ENCODE results near the gene CGAS. TPM values are rescaled to one million over a fixed set of nuclear protein-coding genes. Genes with fewer than 3 reads are reported as not detected.

Gene CGAS
- total RNA-seq, 1 experiment from 2014 or later, result 19.4 TPM

GRCh38 chr6:73400656-73401055 is 51.4 kb downstream of the CGAS start:
- intact Hi-C loops (cut with micrococcal nuclease), result no loop called here
- no peaks in the 10 kb centered on the region for H3K79me2 ChIP-seq (ENCODE audit: low read length)
- H3K4me3 ChIP-seq (ENCODE audit: low read length), result no peak overlapping the region
- H3K27ac ChIP-seq (ENCODE audit: low read length), result no peak overlapping the region
- ChIA-PET POLR2A (ENCODE audit: unreplicated experiment) (no interaction called here), CTCF (interaction anchor here (0.8 kb wide), 1 partner anchor 12 kb away, joined by 3 read pairs; no protein-coding TSS in a partner anchor)
- ATAC-seq (no peak), DNase-seq (no peak)
- H3K27me3 ChIP-seq (ENCODE audit: low read length), result no peaks in the 10 kb centered on the region
- peaks cover 18% of the 10 kb centered on the region for H3K4me1 ChIP-seq (ENCODE audit: insufficient read depth, low read length)
- no peaks in the 10 kb centered on the region for H4K20me1 ChIP-seq (ENCODE audit: low read length)
- H3F3A ChIP-seq (ENCODE audit: low read length, unreplicated experiment), result no peaks in the 10 kb centered on the region
- H2AFZ ChIP-seq (ENCODE audit: low read length), result no peak overlapping the region
- TF ChIP-seq EZH2phosphoT487 (IDR thresholded peaks at IDR 0.05; ENCODE audit: borderline replicate concordance, low read length) (no peak), CTCF (conservative IDR thresholded peaks at IDR 0.05; ENCODE audit: low read depth, low read length) (no peak), EZH2 (IDR thresholded peaks at IDR 0.05; ENCODE audit: low read length, unreplicated experiment) (no peak)
- H3K36me3 ChIP-seq (ENCODE audit: low read depth, low read length), result no peaks in the 10 kb centered on the region
- no TSS peak for BruUV-seq (replicated peaks)
- no peak overlapping the region for H3K9ac ChIP-seq (ENCODE audit: low read length)
- H3K9me2 ChIP-seq (replicated peaks; ENCODE audit: low read length), result no peaks in the 10 kb centered on the region
- no peaks in the 10 kb centered on the region for H3K9me3 ChIP-seq (ENCODE audit: low read length)
- no peak overlapping the region for H3K4me2 ChIP-seq (ENCODE audit: low read length)

DNA sequence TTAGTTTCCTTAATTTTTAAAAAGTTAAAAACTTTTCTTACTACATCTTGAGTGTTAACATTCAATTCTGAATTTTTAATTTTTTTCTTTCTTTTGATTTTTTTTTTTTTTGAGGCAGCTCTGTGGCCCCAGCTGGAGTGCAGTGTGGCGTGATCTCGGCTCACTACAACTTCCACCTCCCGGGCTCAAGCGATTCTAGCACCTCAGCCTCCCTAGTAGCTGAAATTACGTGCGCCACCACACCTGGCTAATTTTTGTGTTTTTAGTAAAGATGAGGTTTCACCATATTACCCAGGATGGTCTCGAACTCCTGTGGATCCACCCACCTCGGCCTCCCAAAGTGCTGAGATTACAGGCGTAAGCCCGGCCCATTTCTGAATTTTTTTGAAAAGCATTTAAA is 56.2 kb downstream of the CGAS start:
- BruUV-seq (replicated peaks), result no TSS peak
- Histone ChIP-seq H3K9me2 (replicated peaks; ENCODE audit: low read length) (no peaks in the 10 kb centered on the region), H2AFZ (ENCODE audit: low read length) (no peak overlapping the region), H3K27ac (ENCODE audit: low read length) (no peak overlapping the region), H4K20me1 (ENCODE audit: low read length) (no peaks in the 10 kb centered on the region), H3K4me2 (ENCODE audit: low read length) (no peak overlapping the region), H3K4me1 (ENCODE audit: insufficient read depth, low read length) (peaks cover 18% of the 10 kb centered on the region), H3K9me3 (ENCODE audit: low read length) (no peaks in the 10 kb centered on the region), H3K4me3 (ENCODE audit: low read length) (no peak overlapping the region), H3K79me2 (ENCODE audit: low read length) (no peaks in the 10 kb centered on the region), H3K9ac (ENCODE audit: low read length) (no peak overlapping the region), H3F3A (ENCODE audit: low read length, unreplicated experiment) (no peaks in the 10 kb centered on the region), H3K27me3 (ENCODE audit: low read length) (no peaks in the 10 kb centered on the region), H3K36me3 (ENCODE audit: low read depth, low read length) (no peaks in the 10 kb centered on the region)
- intact Hi-C loops (cut with micrococcal nuclease), result no loop called here
- ChIA-PET CTCF (no interaction called here), POLR2A (ENCODE audit: unreplicated experiment) (no interaction called here)
- no peak for ATAC-seq
- TF ChIP-seq CTCF (conservative IDR thresholded peaks at IDR 0.05; ENCODE audit: low read depth, low read length) (no peak), EZH2phosphoT487 (IDR thresholded peaks at IDR 0.05; ENCODE audit: borderline replicate concordance, low read length) (no peak)
- DNase-seq, result no peak

DNA sequence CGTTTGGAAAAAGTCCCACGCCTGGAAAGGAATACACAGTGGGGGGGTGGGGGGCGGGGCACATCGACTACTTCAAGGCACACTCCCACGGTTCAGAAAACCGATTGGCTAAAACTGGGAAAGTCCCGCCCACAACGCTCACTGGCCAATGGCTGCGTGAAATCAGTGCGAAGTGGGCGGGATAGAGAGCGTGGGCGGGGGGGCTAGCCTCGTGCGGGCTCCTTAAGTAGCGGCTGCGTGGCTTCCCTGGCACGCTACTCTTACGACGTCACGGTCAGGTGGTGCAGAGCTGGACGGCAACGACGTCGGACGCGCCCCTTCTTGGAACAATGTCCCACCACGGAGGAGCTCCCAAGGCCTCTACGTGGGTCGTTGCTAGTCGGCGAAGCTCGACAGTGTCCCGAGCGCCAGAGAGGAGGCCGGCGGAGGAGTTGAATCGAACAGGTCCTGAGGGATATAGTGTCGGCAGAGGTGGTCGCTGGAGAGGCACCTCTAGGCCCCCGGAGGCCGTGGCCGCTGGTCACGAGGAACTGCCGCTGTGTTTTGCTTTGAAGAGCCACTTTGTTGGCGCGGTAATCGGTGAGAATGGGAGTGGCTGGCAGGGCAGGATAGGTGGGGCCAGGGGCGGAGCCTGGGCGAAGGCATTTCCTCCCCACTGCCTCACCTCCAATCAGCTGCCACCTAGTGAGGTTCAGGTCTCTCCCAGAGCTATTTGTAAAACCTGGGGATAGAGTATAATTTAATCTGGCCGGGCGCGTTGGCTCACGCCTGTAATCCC is 57.3 kb downstream of the CGAS start, which contains the start of gene DDX43:
DDX43 (plus strand) TSS at position 252 of the 778 bp plus-strand sequence; CDS start at position 330, 78 bp downstream.
- no peak within 1 kb of the TSS for H3K27ac ChIP-seq (ENCODE audit: low read length)
- H2AFZ ChIP-seq (ENCODE audit: low read length), result no peak within 1 kb of the TSS
- H3K4me2 ChIP-seq (ENCODE audit: low read length), result no peak within 1 kb of the TSS
- H3K9me3 ChIP-seq (ENCODE audit: low read length), result no peaks in the 10 kb centered on the region
- H3K4me3 ChIP-seq (ENCODE audit: low read length), result no peak within 1 kb of the TSS
- DNase-seq, result no peak
- ChIA-PET POLR2A (ENCODE audit: unreplicated experiment) (no interaction called here), CTCF (no interaction called here)
- H3K9me2 ChIP-seq (replicated peaks; ENCODE audit: low read length), result no peaks in the 10 kb centered on the region
- TF ChIP-seq EZH2 (IDR thresholded peaks at IDR 0.05; ENCODE audit: low read length, unreplicated experiment) (no peak), EZH2phosphoT487 (IDR thresholded peaks at IDR 0.05; ENCODE audit: borderline replicate concordance, low read length) (no peak), CTCF (conservative IDR thresholded peaks at IDR 0.05; ENCODE audit: low read depth, low read length) (no peak)
- H3F3A ChIP-seq (ENCODE audit: low read length, unreplicated experiment), result no peaks in the 10 kb centered on the region
- H3K9ac ChIP-seq (ENCODE audit: low read length), result no peak within 1 kb of the TSS
- no TSS peak for BruUV-seq (replicated peaks)
- no peaks in the 10 kb centered on the region for H4K20me1 ChIP-seq (ENCODE audit: low read length)
- no peaks in the 10 kb centered on the region for H3K79me2 ChIP-seq (ENCODE audit: low read length)
- intact Hi-C loops (cut with micrococcal nuclease), result no loop called here
- H3K4me1 ChIP-seq (ENCODE audit: insufficient read depth, low read length), result peaks cover 13% of the 10 kb centered on the region
- H3K36me3 ChIP-seq (ENCODE audit: low read depth, low read length), result no peaks in the 10 kb centered on the region
- no peak for ATAC-seq
- H3K27me3 ChIP-seq (ENCODE audit: low read length), result no peaks in the 10 kb centered on the region
